IMR-90 (cell line): ENCODE data around the gene ADCK1. TPM values are rescaled to one million over a fixed set of nuclear protein-coding genes. Genes with fewer than 3 reads are reported as not detected.

Experiments used
- ATAC-seq: fragments of 200-7000 bp; cut with Tn5 transposase; 2 replicates; pipeline ENCODE4 v1.9.1; 2020; ENCODE audit warnings: low read depth, mild to moderate bottlenecking, moderate library complexity
- BruUV-seq: library from RNA; stranded (reverse); fragments of 400-500 nt; replicated peaks from 2 replicates; lab custom pipeline; 2021; lab: Mats Ljungman, UMichigan
- CTCF ChIA-PET: fragments of 300-600 bp; formaldehyde crosslinking; extraction: SDS; loops from one replicate; lab custom pipeline; 2021; ENCODE audit warnings: antibody characterized with exemption; lab: Yijun Ruan, JAX
- POLR2A ChIA-PET: fragments of 300-600 bp; sonication (Branson Sonifier 250); formaldehyde crosslinking; loops from one replicate; lab custom pipeline; 2022; ENCODE audit warnings: antibody characterized with exemption; ENCODE audit not compliant: unreplicated experiment; lab: Charles Lee
- DNase-seq: peaks from one replicate; pipeline ENCODE4 v3.0.0; 2013
- H2AFZ ChIP-seq: replicated peaks from 2 replicates; pipeline ENCODE3; 2013; ENCODE audit warnings: low read length, mild to moderate bottlenecking; ENCODE audit not compliant: poor library complexity
- H2AK5ac ChIP-seq: 2 replicates; pipeline ENCODE4 v1.6.1; 2013; ENCODE audit warnings: low read depth, low read length, inconsistent platforms
- H2AK9ac ChIP-seq: replicated peaks from 2 replicates; pipeline ENCODE3; 2013; ENCODE audit warnings: mild to moderate bottlenecking, low read depth, low read length, moderate library complexity; ENCODE audit not compliant: poor library complexity
- H2BK120ac ChIP-seq: 2 replicates; pipeline ENCODE4 v1.6.1; 2013; ENCODE audit warnings: low read depth, low read length, inconsistent platforms
- H2BK15ac ChIP-seq: 3 replicates; pipeline ENCODE4 v1.6.1; 2013; ENCODE audit warnings: low read depth, low read length, inconsistent platforms
- H2BK20ac ChIP-seq: 2 replicates; pipeline ENCODE4 v1.6.1; 2013; ENCODE audit warnings: low read depth, mild to moderate bottlenecking, inconsistent platforms, low read length, moderate library complexity
- H2BK5ac ChIP-seq: 2 replicates; pipeline ENCODE4 v1.6.1; 2013; ENCODE audit warnings: mild to moderate bottlenecking, low read depth, low read length, inconsistent platforms; ENCODE audit not compliant: poor library complexity, severe bottlenecking
- H3K14ac ChIP-seq: replicated peaks from 2 replicates; pipeline ENCODE4 v1.6.1; 2013; ENCODE audit warnings: low read depth, low read length, inconsistent platforms
- H3K18ac ChIP-seq: 2 replicates; pipeline ENCODE4 v1.6.1; 2013; ENCODE audit warnings: low read depth, low read length, control low read depth
- H3K23ac ChIP-seq: 2 replicates; pipeline ENCODE4 v1.6.1; 2013; ENCODE audit warnings: low read depth, low read length, inconsistent platforms
- H3K27ac ChIP-seq: 2 replicates; pipeline ENCODE4 v1.5.1; 2013; ENCODE audit warnings: mild to moderate bottlenecking, control low read depth, low read length; ENCODE audit not compliant: insufficient read depth
- H3K27me3 ChIP-seq: 2 replicates; pipeline ENCODE4 v1.6.1; 2013; ENCODE audit warnings: low read length; ENCODE audit not compliant: control insufficient read depth, insufficient read depth
- H3K36me3 ChIP-seq: 2 replicates; pipeline ENCODE4 v1.6.1; 2013; ENCODE audit warnings: low read length, mixed read lengths; ENCODE audit not compliant: control insufficient read depth, insufficient read depth
- H3K4ac ChIP-seq: 2 replicates; pipeline ENCODE4 v1.6.1; 2013; ENCODE audit warnings: low read depth, low read length, inconsistent platforms
- H3K4me1 ChIP-seq: 2 replicates; pipeline ENCODE4 v1.6.1; 2013; ENCODE audit warnings: low read length, mixed read lengths; ENCODE audit not compliant: control insufficient read depth, insufficient read depth
- H3K4me2 ChIP-seq: 2 replicates; pipeline ENCODE4 v1.6.1; 2013; ENCODE audit warnings: low read depth, mild to moderate bottlenecking, control low read depth, low read length, moderate library complexity
- H3K4me3 ChIP-seq: 2 replicates; pipeline ENCODE4 v1.5.1; 2013; ENCODE audit warnings: low read depth, mild to moderate bottlenecking, control low read depth, low read length, moderate library complexity; ENCODE audit not compliant: insufficient read depth
- H3K56ac ChIP-seq: 2 replicates; pipeline ENCODE4 v1.6.1; 2013; ENCODE audit warnings: low read length, inconsistent platforms; ENCODE audit not compliant: insufficient read depth; ENCODE audit errors: extremely low read depth
- H3K79me1 ChIP-seq, 2 experiments: 2 replicates each; pipeline ENCODE4 v1.6.1; 2013; ENCODE audit warnings: low read length in 2 of 2, inconsistent platforms in 1 of 2, low read depth in 1 of 2
- H3K9ac ChIP-seq: 2 replicates; pipeline ENCODE4 v1.6.1; 2013; ENCODE audit warnings: low read depth, low read length, control low read depth
- H3K9me1 ChIP-seq: 2 replicates; pipeline ENCODE4 v1.6.1; 2013; ENCODE audit warnings: low read length, inconsistent platforms; ENCODE audit not compliant: insufficient read depth
- H3K9me3 ChIP-seq: 2 replicates; pipeline ENCODE4 v1.6.1; 2013; ENCODE audit warnings: low read length; ENCODE audit not compliant: control insufficient read depth, insufficient read depth
- H4K20me1 ChIP-seq: 2 replicates; pipeline ENCODE4 v1.6.1; 2013; ENCODE audit warnings: low read length, inconsistent platforms; ENCODE audit not compliant: insufficient read depth
- H4K5ac ChIP-seq: 2 replicates; pipeline ENCODE4 v1.6.1; 2013; ENCODE audit warnings: mild to moderate bottlenecking, low read depth, low read length, control low read depth
- H4K8ac ChIP-seq, 2 experiments: 2 replicates each; pipeline ENCODE4 v1.6.1; 2013; ENCODE audit warnings: low read depth in 2 of 2, low read length in 2 of 2, control low read depth in 1 of 2, inconsistent platforms in 1 of 2
- H4K91ac ChIP-seq: 2 replicates; pipeline ENCODE4 v1.6.1; 2013; ENCODE audit warnings: low read depth, low read length, inconsistent platforms; ENCODE audit not compliant: insufficient read depth
- BHLHE40 ChIP-seq: fragments of 150-350 bp; IDR thresholded peaks from 2 replicates; pipeline ENCODE4 v1.6.1; 2016; ENCODE audit warnings: mild to moderate bottlenecking, low read depth, low read length
- CEBPB ChIP-seq: IDR thresholded peaks from 2 replicates; pipeline ENCODE4 v1.6.1; 2012; ENCODE audit warnings: low read depth, low read length, improper control_type of control experiment
- CHD1 ChIP-seq: IDR thresholded peaks from 2 replicates; pipeline ENCODE4 v1.6.1; 2012; ENCODE audit warnings: low read depth, low read length, improper control_type of control experiment
- ELK1 ChIP-seq: fragments of 150-350 bp; IDR thresholded peaks from 2 replicates; pipeline ENCODE4 v1.6.1; 2016; ENCODE audit warnings: low read depth, mild to moderate bottlenecking, low read length, moderate library complexity, borderline replicate concordance
- MAZ ChIP-seq: IDR thresholded peaks from 2 replicates; pipeline ENCODE4 v1.6.1; 2012; ENCODE audit warnings: low read depth, mild to moderate bottlenecking, low read length, improper control_type of control experiment, moderate library complexity, borderline replicate concordance
- NFE2L2 ChIP-seq: fragments of 150-350 bp; IDR thresholded peaks from 2 replicates; pipeline ENCODE4 v1.6.1; 2016; ENCODE audit warnings: low read depth, mild to moderate bottlenecking, low read length
- RAD21 ChIP-seq: IDR thresholded peaks from 2 replicates; pipeline ENCODE4 v1.6.1; 2012; ENCODE audit warnings: low read length, improper control_type of control experiment
- RCOR1 ChIP-seq: IDR thresholded peaks from 2 replicates; pipeline ENCODE4 v1.6.1; 2012; ENCODE audit warnings: mild to moderate bottlenecking, low read length, improper control_type of control experiment; ENCODE audit not compliant: insufficient replicate concordance
- RFX5 ChIP-seq: IDR thresholded peaks from 2 replicates; pipeline ENCODE4 v1.8.0; 2012; ENCODE audit warnings: low read depth, mild to moderate bottlenecking, low read length, moderate library complexity
- USF2 ChIP-seq: fragments of 150-350 bp; IDR thresholded peaks from 2 replicates; pipeline ENCODE4 v1.6.1; 2017; ENCODE audit warnings: mild to moderate bottlenecking, antibody characterized with exemption, low read length, low read depth
- WGBS, 2 experiments: methylation state at CpG; one replicate each; pipeline versions ENCODE4 v1.1.5 to v1.1.7; 2013; ENCODE audit warnings: missing lambda C conversion rate in 2 of 2; ENCODE audit not compliant: insufficient read length in 1 of 2; ENCODE audit errors: extremely low coverage in 2 of 2; 5-methylcytosine and 5-hydroxymethylcytosine counted together
- dilution Hi-C: fragments of 300-500 bp; cut with HindIII; formaldehyde crosslinking; loops from one replicate; pipeline ENCODE4 v1.14.3; 2018; ENCODE audit warnings: low sequenced_read_pairs; ENCODE audit not compliant: unreplicated experiment
- in situ Hi-C: fragments of 300-500 bp; cut with MboI; formaldehyde crosslinking; loops from 3 replicates; pipeline ENCODE4 v1.14.3; 2019; ENCODE audit warnings: low sequenced_read_pairs, inconsistent platforms, mixed read lengths
- intact Hi-C: fragments of 100-400 bp; cut with micrococcal nuclease; formaldehyde crosslinking; loops from 2 replicates; pipeline ENCODE4 v1.10.0; 2022
- polyA plus RNA-seq, 3 experiments: library from polyadenylated mRNA; depleted of rRNA; stranded (reverse); fragments of >200 nt; gene quantifications; 2 replicates each; pipeline ENCODE4 v1.2.3, GENCODE V29; 2012; ENCODE audit warnings: low replicate concordance in 1 of 3
- total RNA-seq: library from RNA; depleted of rRNA; stranded (reverse); fragments of >200 nt; gene quantifications from 2 replicates; pipeline ENCODE4 v1.2.3, GENCODE V29; 2012

The ADCK1 gene
- total and polyA plus RNA-seq, 2 of the 4 experiments (the other 2 are of a cell fraction), result 1.6 to 4.6 TPM

- Histone ChIP-seq H4K8ac (no peak overlapping the region), H3K27me3 (peaks cover 2% of the 10 kb centered on the region; the same call in 1 of the 2 replicates), H3K4me2 (no peak overlapping the region), H3K36me3 (no peaks in the 10 kb centered on the region), H3K9me1 (no peaks in the 10 kb centered on the region), H3K4me3 (no peak overlapping the region), H2AK9ac (peak overlapping the region; percentile 8), H3K56ac (no peak overlapping the region), H2BK120ac (no peak overlapping the region), H3K4me1 (no peaks in the 10 kb centered on the region), H4K91ac (no peak overlapping the region), H3K9me3 (no peaks in the 10 kb centered on the region), H3K27ac (no peak overlapping the region), H3K14ac (no peak overlapping the region), H3K18ac (no peak overlapping the region), H3K4ac (no peak overlapping the region), H4K20me1 (no peaks in the 10 kb centered on the region), H2BK5ac (no peak overlapping the region), H3K79me1 (no peaks in the 10 kb centered on the region), H3K9ac (no peak overlapping the region), H2AFZ (no peak overlapping the region), H3K23ac (no peak overlapping the region), H2BK15ac (no peak overlapping the region), H4K5ac (no peak overlapping the region), H2AK5ac (no peak overlapping the region), H2BK20ac (no peak overlapping the region)
- intact Hi-C loops (no loop called here), in situ Hi-C loops (no loop called here), dilution Hi-C loops (no loop called here)
- DNase-seq (no peak), ATAC-seq (no peak)
- TF ChIP-seq USF2 (no peak), CEBPB (no peak), NFE2L2 (no peak), BHLHE40 (no peak), RAD21 (no peak), MAZ (no peak), RFX5 (no peak), ELK1 (no peak), RCOR1 (no peak), CHD1 (no peak)
- ChIA-PET POLR2A (no interaction called here), CTCF (no interaction called here)
- no TSS peak for BruUV-seq
- WGBS, 2 experiments, result no CpG with 5 or more reads among the region's 1 CpG
Observed at GRCh38 chr14:77967110-77967509, 167.2 kb downstream of the ADCK1 start.
